Ramos (cell line): Measurements from ENCODE around the gene ERCC6.

ENCODE experiments used
- in situ Hi-C: fragments of 300-500 bp; cut with MboI; formaldehyde crosslinking; loops from one replicate; pipeline ENCODE4 v1.14.3; 2022; ENCODE audit warnings: low sequenced_read_pairs; ENCODE audit not compliant: unreplicated experiment

The ERCC6 gene

GRCh38 chr10:49538381-49539319, at the start of gene ERCC6:
Gene ERCC6 (minus strand): TSS chr10:49539121.
- in situ Hi-C loops = no loop called here

GRCh38 chr10:49587981-49588380, 49.1 kb upstream of the ERCC6 start:
- in situ Hi-C loops = loop anchor here (25.0 kb wide), 1 partner anchor 649 kb away; no protein-coding TSS in a partner anchor

GRCh38 chr10:49585387-49585786, 46.5 kb upstream of the ERCC6 start:
- in situ Hi-C loops = loop anchor here (25.0 kb wide), 1 partner anchor 652 kb away; no protein-coding TSS in a partner anchor

- in situ Hi-C loops = loop anchor here (25.0 kb wide), 1 partner anchor 658 kb away; no protein-coding TSS in a partner anchor
Observed at GRCh38 chr10:49579621-49580020, 40.7 kb upstream of the ERCC6 start.

GRCh38 chr10:49578392-49578791, 39.5 kb upstream of the ERCC6 start:
- in situ Hi-C loops = loop anchor here (25.0 kb wide), 1 partner anchor 659 kb away; no protein-coding TSS in a partner anchor

- in situ Hi-C loops = loop anchor here (25.0 kb wide), 1 partner anchor 660 kb away; no protein-coding TSS in a partner anchor
Observed at GRCh38 chr10:49577182-49577925, 38.4 kb upstream of the ERCC6 start.

- in situ Hi-C loops = loop anchor here (25.0 kb wide), 1 partner anchor 662 kb away; no protein-coding TSS in a partner anchor
Observed at GRCh38 chr10:49575489-49576072, 36.7 kb upstream of the ERCC6 start.

GRCh38 chr10:49572594-49573114, 33.7 kb upstream of the ERCC6 start:
- in situ Hi-C loops = no loop called here

GRCh38 chr10:49571388-49571787, 32.5 kb upstream of the ERCC6 start:
- in situ Hi-C loops = no loop called here

GRCh38 chr10:49569031-49569631, 30.2 kb upstream of the ERCC6 start:
- in situ Hi-C loops = no loop called here

- in situ Hi-C loops = no loop called here
Observed at GRCh38 chr10:49568235-49568634, 29.3 kb upstream of the ERCC6 start.

- in situ Hi-C loops = no loop called here
Observed at GRCh38 chr10:49567810-49568209, 28.9 kb upstream of the ERCC6 start.

GRCh38 chr10:49564461-49565009, 25.6 kb upstream of the ERCC6 start:
- in situ Hi-C loops = no loop called here

GRCh38 chr10:49562893-49563292, 24.0 kb upstream of the ERCC6 start:
- in situ Hi-C loops = no loop called here

GRCh38 chr10:49560526-49560925, 21.6 kb upstream of the ERCC6 start:
- in situ Hi-C loops = no loop called here

- in situ Hi-C loops = no loop called here
Observed at GRCh38 chr10:49559476-49559875, 20.6 kb upstream of the ERCC6 start.

- in situ Hi-C loops = no loop called here
Observed at GRCh38 chr10:49558190-49558589, 19.3 kb upstream of the ERCC6 start.

GRCh38 chr10:49557681-49558080, 18.8 kb upstream of the ERCC6 start:
- in situ Hi-C loops = no loop called here

- in situ Hi-C loops = no loop called here
Observed at GRCh38 chr10:49556723-49557122, 17.8 kb upstream of the ERCC6 start.

GRCh38 chr10:49552277-49552676, 13.4 kb upstream of the ERCC6 start:
- in situ Hi-C loops = no loop called here
